CD4-positive, alpha-beta memory T cell (primary cell): ENCODE data around the gene SERPINB6. TPM values are rescaled to one million over a fixed set of nuclear protein-coding genes. Genes with fewer than 3 reads are reported as not detected.
"Not testable (repeated sequence)": the region's sequence is repeated elsewhere in the genome, so short reads cannot be mapped to it uniquely, and the experiment has no call there.

Source experiments
- CTCF ChIA-PET: fragments of 350-600 bp; sonication (Branson Sonifier 250); formaldehyde crosslinking; loops from one replicate; lab custom pipeline; 2021; ENCODE audit warnings: inconsistent platforms; ENCODE audit not compliant: partially characterized antibody; lab: Charles Lee
- POLR2A ChIA-PET: fragments of 350-600 bp; sonication (Branson Sonifier 250); formaldehyde crosslinking; loops from one replicate; lab custom pipeline; 2021; ENCODE audit not compliant: partially characterized antibody; lab: Charles Lee
- DNase-seq, 5 donors: peaks; one replicate each; pipeline versions ENCODE4 v3.0.0 to v3.0.0-alpha.2; 2020 to 2022; ENCODE audit warnings: mixed read lengths in 1 of 5
- H3K27ac ChIP-seq: one replicate; pipeline ENCODE4 v1.7.0; 2013; ENCODE audit warnings: low read depth, low read length
- H3K27me3 ChIP-seq: 2 replicates; pipeline ENCODE4 v1.7.0; 2013; ENCODE audit warnings: mild to moderate bottlenecking, low read length, moderate library complexity; ENCODE audit not compliant: insufficient read depth
- H3K36me3 ChIP-seq: 2 replicates; pipeline ENCODE4 v1.7.0; 2013; ENCODE audit warnings: mild to moderate bottlenecking, low read length, moderate library complexity; ENCODE audit not compliant: insufficient read depth
- H3K4me1 ChIP-seq: 2 replicates; pipeline ENCODE4 v1.7.0; 2013; ENCODE audit warnings: mild to moderate bottlenecking, low read length, moderate library complexity; ENCODE audit not compliant: insufficient read depth
- H3K4me3 ChIP-seq, 2 donors: one replicate each; pipeline ENCODE4 v1.7.0; 2013; ENCODE audit warnings: low read length in 2 of 2, mild to moderate bottlenecking in 1 of 2
- H3K9me3 ChIP-seq, 2 donors: one replicate each; pipeline ENCODE4 v1.7.0; 2013; ENCODE audit warnings: low read length in 2 of 2, control low read depth in 1 of 2; ENCODE audit not compliant: control insufficient read depth in 1 of 2
- H3K27ac Mint-ChIP-seq, 7 donors: one replicate each; pipeline ENCODE4 v1.8.0; 2020 to 2021; ENCODE audit warnings: mixed read lengths in 7 of 7, mild to moderate bottlenecking in 6 of 7, inconsistent platforms in 3 of 7, moderate library complexity in 3 of 7
- H3K27me3 Mint-ChIP-seq, 2 donors: one replicate each; pipeline ENCODE4 v1.8.0; 2020 to 2021; ENCODE audit warnings: mixed read lengths in 2 of 2
- H3K36me3 Mint-ChIP-seq, 2 donors: one replicate each; pipeline ENCODE4 v1.8.0; 2020 to 2021; ENCODE audit warnings: mixed read lengths in 2 of 2, inconsistent platforms in 1 of 2, mild to moderate bottlenecking in 1 of 2
- H3K4me1 Mint-ChIP-seq, 4 donors: one replicate each; pipeline ENCODE4 v1.8.0; 2020 to 2021; ENCODE audit warnings: mixed read lengths in 4 of 4, mild to moderate bottlenecking in 1 of 4
- H3K4me3 Mint-ChIP-seq, 8 donors: one replicate each; pipeline ENCODE4 v1.8.0; 2020 to 2021; ENCODE audit warnings: mixed read lengths in 8 of 8, mild to moderate bottlenecking in 7 of 8, moderate library complexity in 6 of 8, inconsistent platforms in 3 of 8
- H3K9me3 Mint-ChIP-seq, 8 donors: one replicate each; pipeline ENCODE4 v1.8.0; 2020 to 2021; ENCODE audit warnings: mixed read lengths in 8 of 8, mild to moderate bottlenecking in 5 of 8, inconsistent platforms in 3 of 8, moderate library complexity in 1 of 8
- intact Hi-C: fragments of 100-400 bp; cut with micrococcal nuclease; formaldehyde crosslinking; loops from one replicate; pipeline ENCODE4 v1.15.1; 2023
- polyA plus RNA-seq, 2 donors: library from polyadenylated mRNA; unstranded; fragments of 300-500 nt; fragmentation: Illumina TruSeq; gene quantifications; one replicate each; pipeline ENCODE4 v1.2.3, GENCODE V29; 2021
- total RNA-seq, 2 experiments: library from RNA; stranded (reverse); gene quantifications; one replicate each; pipeline ENCODE4 v1.2.3, GENCODE V29; 2021

The SERPINB6 gene
- total and polyA plus RNA-seq, 4 experiments from 2014 or later = 41.2 to 58.0 (median 44.5) TPM

DNA sequence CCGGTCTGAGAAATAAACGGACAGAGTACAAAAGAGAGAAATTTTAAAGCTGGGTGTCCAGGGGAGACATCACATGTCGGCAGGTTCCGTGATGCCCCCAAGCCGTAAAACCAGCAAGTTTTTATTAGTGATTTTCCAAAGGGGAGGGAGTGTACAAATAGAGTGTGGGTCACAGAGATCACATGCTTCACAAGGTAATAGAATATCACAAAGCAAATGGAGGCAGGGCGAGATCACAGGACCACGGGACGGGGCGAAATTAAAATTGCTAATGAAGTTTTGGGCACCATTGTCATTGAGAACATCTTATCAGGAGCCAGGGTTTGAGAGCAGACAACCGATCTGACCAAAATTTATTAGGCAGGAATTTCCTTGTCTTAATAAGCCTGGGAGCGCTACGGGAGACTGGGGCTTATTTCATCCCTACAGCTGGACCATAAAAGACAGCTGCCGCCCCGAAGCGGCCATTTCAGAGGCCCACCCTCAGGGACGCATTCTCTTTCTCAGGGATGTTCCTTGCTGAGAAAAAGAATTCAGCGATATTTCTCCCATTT is 37.4 kb upstream of the SERPINB6 start:
- intact Hi-C loops, CTCF ChIA-PET, H3K4me1 ChIP-seq, H3K27me3 Mint-ChIP-seq, H3K4me3 ChIP-seq, POLR2A ChIA-PET, H3K27ac Mint-ChIP-seq, H3K27me3 ChIP-seq, H3K4me3 Mint-ChIP-seq, DNase-seq, H3K27ac ChIP-seq: not testable (repeated sequence)
- Histone ChIP-seq H3K9me3 (peaks cover 0 to 12% of the 10 kb centered on the region in 2 donors), H3K36me3 (peaks cover 34% of the 10 kb centered on the region)
- Mint-ChIP-seq H3K4me1 (peaks cover 0 to 11% (median 10%) of the 10 kb centered on the region in 4 donors), H3K9me3 (peaks cover 0 to 34% (median 26%) of the 10 kb centered on the region in 8 donors), H3K36me3 (peaks cover 70 to 85% of the 10 kb centered on the region in 2 donors)

DNA sequence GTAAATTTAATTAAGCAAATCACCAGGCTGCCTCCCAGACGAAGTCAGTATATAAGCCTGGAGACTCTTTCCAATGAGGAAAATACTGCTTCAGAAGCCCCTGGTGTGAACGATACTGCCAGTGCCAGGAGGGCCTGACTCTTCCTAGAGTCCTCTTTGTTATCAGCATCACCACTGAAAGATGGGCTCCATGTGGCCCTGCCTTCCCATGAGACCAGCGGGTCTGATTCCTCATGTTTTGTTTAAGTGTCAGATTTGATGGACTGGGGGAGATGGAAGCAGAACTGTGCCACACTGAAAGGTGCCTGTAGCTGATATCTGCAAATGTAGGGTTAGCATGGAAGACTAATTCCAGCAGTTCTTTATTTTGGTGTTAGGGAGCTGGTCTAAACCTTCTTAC is 36.2 kb upstream of the SERPINB6 start:
- Mint-ChIP-seq H3K36me3 (peaks cover 70 to 79% of the 10 kb centered on the region in 2 donors), H3K27ac (no peak overlapping the region), H3K9me3 (peaks cover 0 to 30% (median 24%) of the 10 kb centered on the region in 8 donors), H3K27me3 (no peaks in the 10 kb centered on the region), H3K4me1 (peaks cover 7 to 12% (median 9%) of the 10 kb centered on the region in 4 donors), H3K4me3 (no peak overlapping the region)
- Histone ChIP-seq H3K27ac (no peak overlapping the region), H3K9me3 (peaks cover 0 to 12% of the 10 kb centered on the region in 2 donors), H3K27me3 (no peaks in the 10 kb centered on the region), H3K36me3 (peaks cover 34% of the 10 kb centered on the region), H3K4me3 (no peak overlapping the region), H3K4me1 (no peaks in the 10 kb centered on the region)
- intact Hi-C loops = no loop called here
- POLR2A ChIA-PET = no interaction called here
- DNase-seq = no peak
- CTCF ChIA-PET = interaction anchor here (1.8 kb wide), 1 partner anchor 19 kb away, joined by 5 read pairs; no protein-coding TSS in a partner anchor

DNA sequence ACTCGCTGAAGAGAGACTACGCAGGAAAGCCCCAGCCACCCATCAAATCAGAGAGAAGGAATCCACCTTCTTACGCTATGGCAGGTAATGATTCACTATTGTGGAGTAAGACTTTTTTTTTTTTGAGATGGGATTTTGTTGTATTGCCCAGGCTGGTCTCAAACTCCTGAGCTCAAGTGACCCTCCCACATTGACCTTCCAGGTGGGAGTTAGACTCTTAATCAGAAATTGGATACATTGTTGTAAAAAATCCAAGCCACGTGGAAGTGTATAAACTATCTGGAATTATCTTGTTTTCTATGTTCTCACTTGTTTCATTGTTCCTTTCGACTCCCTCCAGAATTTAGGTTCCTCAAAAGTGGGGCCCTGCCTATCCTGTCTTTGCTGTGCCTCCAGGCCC is 35.1 kb upstream of the SERPINB6 start:
- Mint-ChIP-seq H3K4me3 (no peak overlapping the region), H3K4me1 (peaks cover 14 to 21% (median 18%) of the 10 kb centered on the region in 4 donors), H3K36me3 (peaks cover 64 to 69% of the 10 kb centered on the region in 2 donors), H3K27ac (no peak overlapping the region), H3K9me3 (peaks cover 0 to 19% (median 15%) of the 10 kb centered on the region in 8 donors), H3K27me3 (no peaks in the 10 kb centered on the region)
- Histone ChIP-seq H3K4me3 (no peak overlapping the region), H3K36me3 (peaks cover 30% of the 10 kb centered on the region), H3K4me1 (peaks cover 8% of the 10 kb centered on the region), H3K9me3 (peaks cover 0 to 3% of the 10 kb centered on the region in 2 donors), H3K27ac (no peak overlapping the region), H3K27me3 (no peaks in the 10 kb centered on the region)
- CTCF ChIA-PET = interaction anchor here (0.7 to 1.8 kb wide), 2 partner anchors 20 to 47 kb away, joined by 3 to 5 read pairs; no protein-coding TSS in a partner anchor
- POLR2A ChIA-PET = no interaction called here
- intact Hi-C loops = no loop called here
- no peak for DNase-seq

DNA sequence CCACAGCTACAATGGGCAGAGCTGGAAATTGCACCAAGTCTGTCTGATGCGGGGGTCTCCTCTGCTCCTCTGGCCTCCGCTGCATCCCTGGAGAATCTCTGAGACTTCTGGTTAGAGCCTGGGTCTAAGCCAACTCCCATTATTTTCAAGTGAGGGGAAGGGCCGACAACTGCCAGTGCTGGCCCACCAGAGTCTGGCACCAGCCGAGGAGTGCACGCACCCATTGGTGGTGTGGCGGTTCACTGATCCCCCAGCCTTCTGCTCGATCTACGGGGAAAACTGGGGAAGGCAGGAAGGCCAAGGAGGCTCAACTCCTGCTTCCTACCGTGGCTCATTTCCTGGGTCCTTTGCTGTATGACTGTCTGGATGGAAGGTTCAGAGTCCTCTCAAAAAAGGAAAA is 34.5 kb upstream of the SERPINB6 start:
- no peak overlapping the region for H3K4me3 ChIP-seq
- no peaks in the 10 kb centered on the region for H3K27me3 Mint-ChIP-seq
- POLR2A ChIA-PET = interaction anchor here (0.9 kb wide), 1 partner anchor 21 kb away, joined by 3 read pairs; no protein-coding TSS in a partner anchor
- H3K9me3 Mint-ChIP-seq = peaks cover 0 to 13% (median 9%) of the 10 kb centered on the region in 8 donors
- no peaks in the 10 kb centered on the region for H3K9me3 ChIP-seq
- peaks cover 15 to 25% (median 19%) of the 10 kb centered on the region in 4 donors for H3K4me1 Mint-ChIP-seq
- H3K27ac Mint-ChIP-seq = no peak overlapping the region
- no peak for DNase-seq
- peaks cover 59 to 63% of the 10 kb centered on the region in 2 donors for H3K36me3 Mint-ChIP-seq
- H3K4me1 ChIP-seq = peaks cover 8% of the 10 kb centered on the region
- no peaks in the 10 kb centered on the region for H3K27me3 ChIP-seq
- CTCF ChIA-PET = no interaction called here
- H3K4me3 Mint-ChIP-seq = no peak overlapping the region
- no peak overlapping the region for H3K27ac ChIP-seq
- intact Hi-C loops = no loop called here
- peaks cover 30% of the 10 kb centered on the region for H3K36me3 ChIP-seq

- intact Hi-C loops = no loop called here
- H3K27me3 Mint-ChIP-seq = no peaks in the 10 kb centered on the region
- CTCF ChIA-PET = interaction anchor here (0.5 kb wide), 1 partner anchor 121 kb away, joined by 3 read pairs; no protein-coding TSS in a partner anchor
Measured at GRCh38 chr6:3005077-3005476, 33.7 kb upstream of the SERPINB6 start.

GRCh38 chr6:3003226-3003625 is 31.9 kb upstream of the SERPINB6 start:
- H3K4me1 Mint-ChIP-seq = peaks cover 21 to 37% (median 30%) of the 10 kb centered on the region in 4 donors
- Histone ChIP-seq H3K4me1 (peaks cover 23% of the 10 kb centered on the region), H3K36me3 (peaks cover 21% of the 10 kb centered on the region)
- H3K9me3 ChIP-seq, intact Hi-C loops, H3K4me3 ChIP-seq, H3K27me3 ChIP-seq, H3K9me3 Mint-ChIP-seq, DNase-seq, H3K27ac ChIP-seq, H3K27me3 Mint-ChIP-seq: not testable (repeated sequence)
- POLR2A ChIA-PET = interaction anchor here (4.2 to 4.5 kb wide), 2 partner anchors 21 to 49 kb away, joined by 78 to 94 read pairs; no protein-coding TSS in a partner anchor
- peaks cover 37 to 42% of the 10 kb centered on the region in 2 donors for H3K36me3 Mint-ChIP-seq
- peak overlapping the region in 2 of 8 donors; percentile 20 to 42 for H3K4me3 Mint-ChIP-seq
- peak overlapping the region in 2 of 7 donors; percentile 44 for H3K27ac Mint-ChIP-seq
- CTCF ChIA-PET = interaction anchor here (0.7 to 7.7 kb wide), 3 partner anchors 14 to 993 kb away, joined by 3 to 152 read pairs (median 12); no protein-coding TSS in a partner anchor

More at GRCh38 chr6:3005077-3005476, 33.7 kb upstream of the SERPINB6 start:
- peaks cover 13% of the 10 kb centered on the region for H3K4me1 ChIP-seq
- no peaks in the 10 kb centered on the region for H3K9me3 ChIP-seq
- no peaks in the 10 kb centered on the region for H3K27me3 ChIP-seq
- POLR2A ChIA-PET = interaction anchor here (0.9 kb wide), 1 partner anchor 22 kb away, joined by 3 read pairs; no protein-coding TSS in a partner anchor
- H3K36me3 ChIP-seq = peaks cover 23% of the 10 kb centered on the region
- Mint-ChIP-seq H3K27ac (no peak overlapping the region), H3K4me1 (peaks cover 18 to 28% (median 19%) of the 10 kb centered on the region in 4 donors), H3K4me3 (no peak overlapping the region), H3K36me3 (peaks cover 54 to 55% of the 10 kb centered on the region in 2 donors), H3K9me3 (peaks cover 0 to 5% (median 2%) of the 10 kb centered on the region in 8 donors)
- no peak overlapping the region for H3K4me3 ChIP-seq
- DNase-seq = no peak
- H3K27ac ChIP-seq = no peak overlapping the region

- ChIA-PET CTCF (interaction anchor here (1.2 to 7.7 kb wide), 16 partner anchors 9 to 157 kb away, joined by 3 to 152 read pairs (median 8); partner anchors contain the start of gene RIPK1), POLR2A (interaction anchor here (0.6 to 6.7 kb wide), 12 partner anchors 9 to 1478 kb away, joined by 3 to 94 read pairs (median 4); partner anchors contain the start of gene RIPK1)
- peak overlapping the region; percentile 15 to 80 (median 58) for H3K4me3 Mint-ChIP-seq
- Histone ChIP-seq H3K9me3 (no peaks in the 10 kb centered on the region), H3K4me1 (peaks cover 23% of the 10 kb centered on the region), H3K36me3 (peaks cover 13% of the 10 kb centered on the region), H3K4me3 (no peak overlapping the region), H3K27me3 (no peaks in the 10 kb centered on the region), H3K27ac (no peak overlapping the region)
- H3K9me3 Mint-ChIP-seq = peaks cover 0 to 2% (median 0%) of the 10 kb centered on the region in 8 donors
- intact Hi-C loops = no loop called here
- H3K36me3 Mint-ChIP-seq = peaks cover 24 to 33% of the 10 kb centered on the region in 2 donors
- peaks cover 20 to 40% (median 30%) of the 10 kb centered on the region in 4 donors for H3K4me1 Mint-ChIP-seq
- peak overlapping the region in 6 of 7 donors; percentile 5 to 90 (median 42) for H3K27ac Mint-ChIP-seq
- H3K27me3 Mint-ChIP-seq = no peaks in the 10 kb centered on the region
- peak; percentile 49 to 60 (median 50) for DNase-seq
Measured at GRCh38 chr6:3001773-3002293, 30.5 kb upstream of the SERPINB6 start.
